ENCODE results near the gene PCDHA9. TPM values are rescaled to one million over a fixed set of nuclear protein-coding genes. Genes with fewer than 3 reads are reported as not detected.

Gene PCDHA9
- total RNA-seq, 1 donor: under 0.01 TPM

DNA sequence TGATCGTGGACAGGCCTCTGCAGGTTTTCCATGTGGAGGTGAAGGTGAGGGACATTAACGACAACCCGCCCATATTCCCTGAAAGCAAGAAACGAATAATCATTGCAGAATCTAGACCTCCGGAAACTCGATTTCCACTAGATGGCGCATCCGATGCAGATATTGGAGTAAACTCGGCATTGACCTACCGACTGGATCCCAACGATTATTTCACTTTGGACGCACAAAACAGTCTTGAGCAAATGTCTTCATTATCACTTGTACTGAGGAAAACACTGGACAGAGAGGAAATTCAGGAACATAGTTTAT lies 34.4 kb downstream of the PCDHA9 start:
- H3K4me3 ChIP-seq (ENCODE audit: low read depth, low read length): no peak overlapping the region
- DNase-seq (ENCODE audit: low read depth): no peak
- TF ChIP-seq, protein P1, sequence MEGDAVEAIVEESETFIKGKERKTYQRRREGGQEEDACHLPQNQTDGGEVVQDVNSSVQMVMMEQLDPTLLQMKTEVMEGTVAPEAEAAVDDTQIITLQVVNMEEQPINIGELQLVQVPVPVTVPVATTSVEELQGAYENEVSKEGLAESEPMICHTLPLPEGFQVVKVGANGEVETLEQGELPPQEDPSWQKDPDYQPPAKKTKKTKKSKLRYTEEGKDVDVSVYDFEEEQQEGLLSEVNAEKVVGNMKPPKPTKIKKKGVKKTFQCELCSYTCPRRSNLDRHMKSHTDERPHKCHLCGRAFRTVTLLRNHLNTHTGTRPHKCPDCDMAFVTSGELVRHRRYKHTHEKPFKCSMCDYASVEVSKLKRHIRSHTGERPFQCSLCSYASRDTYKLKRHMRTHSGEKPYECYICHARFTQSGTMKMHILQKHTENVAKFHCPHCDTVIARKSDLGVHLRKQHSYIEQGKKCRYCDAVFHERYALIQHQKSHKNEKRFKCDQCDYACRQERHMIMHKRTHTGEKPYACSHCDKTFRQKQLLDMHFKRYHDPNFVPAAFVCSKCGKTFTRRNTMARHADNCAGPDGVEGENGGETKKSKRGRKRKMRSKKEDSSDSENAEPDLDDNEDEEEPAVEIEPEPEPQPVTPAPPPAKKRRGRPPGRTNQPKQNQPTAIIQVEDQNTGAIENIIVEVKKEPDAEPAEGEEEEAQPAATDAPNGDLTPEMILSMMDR (IDR thresholded peaks at IDR 0.05; ENCODE audit: insufficient read depth, low read length): no peak

DNA sequence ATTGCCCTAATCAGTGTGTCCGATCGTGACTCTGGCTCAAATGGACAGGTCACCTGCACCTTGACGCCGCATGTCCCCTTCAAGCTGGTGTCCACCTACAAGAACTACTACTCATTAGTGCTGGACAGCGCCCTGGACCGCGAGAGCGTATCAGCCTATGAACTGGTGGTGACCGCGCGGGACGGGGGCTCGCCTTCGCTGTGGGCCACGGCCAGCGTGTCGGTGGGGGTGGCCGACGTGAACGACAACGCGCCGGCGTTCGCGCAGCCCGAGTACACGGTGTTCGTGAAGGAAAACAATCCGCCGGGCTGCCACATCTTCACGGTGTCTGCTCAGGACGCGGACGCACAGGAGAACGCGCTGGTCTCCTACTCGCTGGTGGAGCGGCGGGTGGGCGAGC lies 35.2 kb downstream of the PCDHA9 start:
- DNase-seq (ENCODE audit: low read depth): no peak
- H3K4me3 ChIP-seq (ENCODE audit: low read depth, low read length): no peak overlapping the region
- TF ChIP-seq, protein P1 (IDR thresholded peaks at IDR 0.05; ENCODE audit: insufficient read depth, low read length): no peak

DNA sequence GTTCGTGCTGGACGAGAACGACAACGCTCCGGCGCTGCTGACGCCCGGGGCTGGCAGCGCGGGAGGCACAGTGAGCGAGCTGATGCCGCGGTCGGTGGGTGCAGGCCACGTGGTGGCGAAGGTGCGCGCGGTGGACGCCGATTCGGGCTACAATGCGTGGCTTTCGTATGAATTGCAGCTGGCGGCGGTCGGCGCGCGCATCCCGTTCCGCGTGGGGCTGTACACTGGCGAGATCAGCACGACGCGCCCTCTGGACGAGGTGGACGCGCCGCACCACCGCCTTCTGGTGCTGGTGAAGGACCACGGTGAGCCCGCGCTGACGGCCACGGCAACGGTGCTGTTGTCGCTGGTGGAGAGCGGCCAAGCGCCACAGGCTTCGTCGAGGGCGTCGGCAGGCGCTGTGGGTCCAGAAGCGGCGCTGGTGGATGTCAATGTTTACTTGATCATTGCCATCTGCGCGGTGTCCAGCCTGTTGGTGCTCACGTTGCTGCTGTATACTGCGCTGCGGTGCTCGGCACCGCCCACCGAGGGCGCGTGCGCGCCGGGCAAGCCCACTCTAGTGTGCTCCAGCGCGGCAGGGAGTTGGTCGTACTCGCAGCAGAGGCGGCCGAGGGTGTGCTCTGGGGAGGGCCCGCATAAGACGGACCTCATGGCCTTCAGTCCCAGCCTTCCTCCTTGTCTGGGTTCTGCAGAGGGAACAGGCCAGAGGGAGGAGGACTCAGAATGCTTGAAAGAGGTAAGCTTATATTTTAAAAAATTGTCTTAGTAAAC lies 35.9 kb downstream of the PCDHA9 start:
- TF ChIP-seq, protein P1 (IDR thresholded peaks at IDR 0.05; ENCODE audit: insufficient read depth, low read length): no peak
- DNase-seq (ENCODE audit: low read depth): no peak
- no peak overlapping the region for H3K4me3 ChIP-seq (ENCODE audit: low read depth, low read length)

Other genes starting within 250 kb of the PCDHA9 start
- gene CD14, start 215.2 kb upstream of the PCDHA9 start, total RNA-seq (ENCODE audit: low replicate concordance): 0.36 and 4.4 TPM in 2 replicates
- 21.1 and 295 TPM in 2 replicates for gene TMCO6, start 208.9 kb upstream of the PCDHA9 start, total RNA-seq (ENCODE audit: low replicate concordance)
- 32.9 and 40.6 TPM in 2 replicates for gene NDUFA2, start 200.8 kb upstream of the PCDHA9 start, total RNA-seq (ENCODE audit: low replicate concordance)
- 84.2 and 183 TPM in 2 replicates for gene IK, start 200.6 kb upstream of the PCDHA9 start, total RNA-seq (ENCODE audit: low replicate concordance)
- gene WDR55, start 183.5 kb upstream of the PCDHA9 start, total RNA-seq (ENCODE audit: low replicate concordance): 12.8 and 21.9 TPM in 2 replicates
- 0.18 TPM in 1 of 2 replicates, not detected in the other for gene DND1, start 174.8 kb upstream of the PCDHA9 start, total RNA-seq (ENCODE audit: low replicate concordance)
- 52.2 and 62.9 TPM in 2 replicates for gene HARS1, start 157.0 kb upstream of the PCDHA9 start, total RNA-seq (ENCODE audit: low replicate concordance)
- 22.7 and 39.0 TPM in 2 replicates for gene HARS2, start 156.9 kb upstream of the PCDHA9 start, total RNA-seq (ENCODE audit: low replicate concordance)
- 37.2 and 118 TPM in 2 replicates for gene ZMAT2, start 147.9 kb upstream of the PCDHA9 start, total RNA-seq (ENCODE audit: low replicate concordance)
- 0.09 TPM in 1 of 2 replicates, not detected in the other for gene PCDHA1, start 62.2 kb upstream of the PCDHA9 start, total RNA-seq (ENCODE audit: low replicate concordance)
- gene PCDHA2, start 53.5 kb upstream of the PCDHA9 start, total RNA-seq (ENCODE audit: low replicate concordance): 0.09 and 0.16 TPM in 2 replicates
- gene PCDHA3, start 47.3 kb upstream of the PCDHA9 start, total RNA-seq (ENCODE audit: low replicate concordance): 0.27 and 0.49 TPM in 2 replicates
- 0.09 and 1.1 TPM in 2 replicates for gene PCDHA4, start 41.3 kb upstream of the PCDHA9 start, total RNA-seq (ENCODE audit: low replicate concordance)
- gene PCDHA5, start 26.8 kb upstream of the PCDHA9 start, total RNA-seq (ENCODE audit: low replicate concordance): 0.08 and 0.09 TPM in 2 replicates
- 0.27 and 1.3 TPM in 2 replicates for gene PCDHA6, start 20.4 kb upstream of the PCDHA9 start, total RNA-seq (ENCODE audit: low replicate concordance)
- gene PCDHA7, start 14.1 kb upstream of the PCDHA9 start, total RNA-seq (ENCODE audit: low replicate concordance): 0.18 and 0.41 TPM in 2 replicates
- gene PCDHA8, start 7.2 kb upstream of the PCDHA9 start, total RNA-seq (ENCODE audit: low replicate concordance): 0.09 and 0.25 TPM in 2 replicates
- under 0.01 and 0.09 TPM in 2 replicates for gene PCDHA10, start 7.5 kb downstream of the PCDHA9 start, total RNA-seq (ENCODE audit: low replicate concordance)
- 0.08 and 0.09 TPM in 2 replicates for gene PCDHA11, start 20.6 kb downstream of the PCDHA9 start, total RNA-seq (ENCODE audit: low replicate concordance)
- gene PCDHA12, start 26.9 kb downstream of the PCDHA9 start, total RNA-seq (ENCODE audit: low replicate concordance): 0.09 and 0.33 TPM in 2 replicates
- 0.08 TPM in 1 of 2 replicates, not detected in the other for gene PCDHA13, start 33.7 kb downstream of the PCDHA9 start, total RNA-seq (ENCODE audit: low replicate concordance)
- 0.16 TPM in 1 of 2 replicates, not detected in the other for gene PCDHAC1, start 77.9 kb downstream of the PCDHA9 start, total RNA-seq (ENCODE audit: low replicate concordance)
- 0.57 TPM in 1 of 2 replicates, not detected in the other for gene PCDHAC2, start 118.1 kb downstream of the PCDHA9 start, total RNA-seq (ENCODE audit: low replicate concordance)
- gene PCDHB1, start 203.0 kb downstream of the PCDHA9 start, total RNA-seq (ENCODE audit: low replicate concordance): not detected in 2 replicates
- 0.36 and 0.82 TPM in 2 replicates for gene PCDHB2, start 246.2 kb downstream of the PCDHA9 start, total RNA-seq (ENCODE audit: low replicate concordance)

Data from fibroblast of the aortic adventitia (primary cell).